Mesodermal cell (in vitro differentiated cells): ENCODE data around the gene SRP19. TPM values are rescaled to one million over a fixed set of nuclear protein-coding genes. Genes with fewer than 3 reads are reported as not detected.

Source experiments
- H3K27ac ChIP-seq: 2 replicates; pipeline ENCODE4 v1.7.0; 2013; ENCODE audit warnings: mild to moderate bottlenecking, low read depth, low read length, moderate library complexity; ENCODE audit not compliant: severe bottlenecking
- H3K36me3 ChIP-seq: 2 replicates; pipeline ENCODE4 v1.7.1; 2013; ENCODE audit warnings: mild to moderate bottlenecking, low read length, moderate library complexity; ENCODE audit not compliant: control insufficient read depth, insufficient read depth
- H3K4me1 ChIP-seq: one replicate; pipeline ENCODE4 v1.7.1; 2013; ENCODE audit warnings: mild to moderate bottlenecking, low read length; ENCODE audit not compliant: insufficient read depth, control insufficient read depth, poor library complexity, severe bottlenecking
- H3K4me3 ChIP-seq: 2 replicates; pipeline ENCODE4 v1.7.0; 2013; ENCODE audit warnings: low read length, control low read depth, mild to moderate bottlenecking; ENCODE audit not compliant: insufficient read depth, poor library complexity, severe bottlenecking; ENCODE audit errors: extremely low read depth
- H3K9me3 ChIP-seq: 2 replicates; pipeline ENCODE4 v1.7.1; 2013; ENCODE audit warnings: mild to moderate bottlenecking, low read length, moderate library complexity; ENCODE audit not compliant: control insufficient read depth
- WGBS, 2 experiments: methylation state at CpG; one replicate each; pipeline ENCODE4 v1.1.5; 2013; ENCODE audit warnings: missing lambda C conversion rate in 2 of 2; ENCODE audit not compliant: insufficient coverage in 2 of 2; 5-methylcytosine and 5-hydroxymethylcytosine counted together
- polyA plus RNA-seq, 2 experiments: library from polyadenylated mRNA; stranded (reverse); fragments of 50-300 nt; gene quantifications; one replicate each; pipeline ENCODE4 v1.2.3, GENCODE V29; 2013

SRP19 gene
- polyA plus RNA-seq (2013, experiment 1 of 2): 76.9 TPM
- 85.8 TPM for polyA plus RNA-seq (2013, experiment 2 of 2)

DNA sequence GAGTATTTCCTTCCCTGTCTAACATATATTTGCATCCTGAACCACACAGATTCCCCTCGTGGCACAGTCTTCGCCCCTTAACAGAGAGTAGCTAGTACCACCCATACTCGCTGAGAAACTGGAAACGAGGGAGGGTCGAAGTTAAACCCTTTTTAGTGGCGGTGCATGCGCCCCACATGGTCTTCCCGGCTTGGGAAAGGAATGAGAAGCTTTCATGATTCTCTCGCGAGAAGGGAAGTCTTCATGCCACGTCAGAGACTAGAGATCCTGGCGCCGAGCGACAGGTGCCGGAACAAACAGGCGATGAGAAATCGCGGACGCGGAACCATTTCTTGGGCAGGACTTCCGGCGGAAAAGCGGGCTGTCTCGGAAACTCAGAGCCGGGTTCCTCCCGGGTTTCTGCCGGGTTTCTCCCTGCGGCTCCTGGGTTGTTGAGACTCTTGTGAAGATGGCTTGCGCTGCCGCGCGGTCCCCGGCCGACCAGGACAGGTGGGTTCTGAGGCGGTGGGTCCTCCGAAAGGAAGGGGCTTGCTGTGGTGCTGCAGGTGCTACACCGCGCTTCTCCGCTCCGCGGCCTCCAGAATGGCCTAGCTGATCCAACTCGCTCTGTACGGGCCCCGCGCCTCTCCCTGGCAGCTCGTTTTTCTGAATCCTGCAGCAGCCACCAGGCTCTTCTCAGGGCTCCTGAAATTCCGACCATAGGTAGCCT is at the start of gene SRP19:
Gene SRP19, plus strand, starts transcription at position 359 of the 709 bp plus-strand sequence. Its CDS starts 90 bp downstream, at position 449.
- peak within 1 kb of the TSS; percentile 88 for H3K4me3 ChIP-seq
- H3K4me1 ChIP-seq: no peaks in the 10 kb centered on the region
- H3K36me3 ChIP-seq: peaks cover 38% of the 10 kb centered on the region
- no peaks in the 10 kb centered on the region for H3K9me3 ChIP-seq
- H3K27ac ChIP-seq: peak within 1 kb of the TSS; percentile 85
- WGBS, 2 experiments: 3% methylated on average over 45 to 46 of the region's 47 CpGs

DNA sequence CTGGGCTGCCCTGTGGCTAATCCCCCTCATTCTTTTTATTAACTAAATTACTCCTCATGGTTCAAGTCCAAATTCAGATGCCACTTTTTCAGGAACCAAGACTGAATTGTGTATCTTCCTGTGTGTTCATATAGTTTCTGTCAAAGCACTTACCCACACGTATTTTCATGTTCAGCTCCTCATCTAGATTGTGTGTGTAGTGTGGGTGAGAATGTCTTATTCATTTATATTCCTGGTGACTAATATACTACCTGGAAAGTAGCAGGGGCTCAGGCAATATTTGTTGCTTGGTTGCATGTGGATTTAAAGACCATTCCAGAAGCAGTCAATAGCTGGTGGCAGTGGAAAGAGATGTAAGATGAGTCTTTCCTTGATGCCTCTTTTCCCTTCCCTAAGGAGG is 48.5 kb upstream of the SRP19 start:
- WGBS, 2 experiments: no CpG with 5 or more reads among the region's 1 CpG

DNA sequence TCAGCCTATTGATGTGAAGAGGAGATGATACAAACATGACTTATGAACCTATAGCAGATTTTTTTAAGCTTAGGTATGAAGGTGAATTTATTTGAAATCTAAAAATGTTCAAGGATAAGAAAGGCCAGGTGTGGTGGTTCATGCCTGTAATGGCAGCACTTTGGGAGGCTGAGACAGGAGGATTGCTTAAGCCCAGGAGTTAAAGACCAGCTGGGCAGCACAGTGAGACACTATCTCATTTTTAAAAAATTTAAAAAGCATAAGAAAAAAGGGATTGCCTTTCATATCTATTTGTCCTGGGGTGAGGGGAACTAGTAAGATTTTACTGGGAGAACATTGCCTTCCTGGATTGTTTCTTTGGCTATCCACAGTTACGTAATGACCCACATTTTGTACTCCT is 40.8 kb upstream of the SRP19 start:
- Histone ChIP-seq H3K4me3 (no peak overlapping the region), H3K36me3 (peaks cover 52% of the 10 kb centered on the region), H3K9me3 (no peaks in the 10 kb centered on the region), H3K27ac (no peak overlapping the region), H3K4me1 (no peaks in the 10 kb centered on the region)
- WGBS, 2 experiments: no CpG with 5 or more reads among the region's 1 CpG

More for the DNA sequence above, 48.5 kb upstream of the SRP19 start:
- Histone ChIP-seq H3K9me3 (no peaks in the 10 kb centered on the region), H3K27ac (no peak overlapping the region), H3K36me3 (peaks cover 42% of the 10 kb centered on the region), H3K4me3 (no peak overlapping the region), H3K4me1 (no peaks in the 10 kb centered on the region)

DNA sequence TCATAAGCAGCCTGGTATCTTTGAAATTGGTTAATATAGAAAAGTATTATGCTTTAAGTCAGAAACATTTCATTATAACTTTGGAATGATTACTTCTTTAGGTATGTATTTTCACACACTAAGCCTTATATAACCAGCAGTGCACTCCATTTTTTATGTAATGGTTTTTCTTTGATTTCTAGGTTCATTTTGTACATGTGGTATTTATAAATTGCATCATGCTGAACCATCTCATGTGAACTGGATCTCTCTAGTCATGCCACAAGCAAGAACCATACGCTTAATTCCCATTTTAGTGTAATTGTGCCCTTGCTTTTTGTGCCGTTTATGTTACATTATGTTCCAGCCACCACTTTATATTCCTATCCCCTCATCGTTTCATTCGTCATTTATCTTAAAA is 38.6 kb upstream of the SRP19 start:
- H3K9me3 ChIP-seq: no peaks in the 10 kb centered on the region
- H3K4me3 ChIP-seq: no peak overlapping the region
- H3K36me3 ChIP-seq: peaks cover 46% of the 10 kb centered on the region
- 90 to 100% methylated on average over 4 of the region's 4 CpGs for WGBS, 2 experiments
- H3K27ac ChIP-seq: no peak overlapping the region
- no peaks in the 10 kb centered on the region for H3K4me1 ChIP-seq

DNA sequence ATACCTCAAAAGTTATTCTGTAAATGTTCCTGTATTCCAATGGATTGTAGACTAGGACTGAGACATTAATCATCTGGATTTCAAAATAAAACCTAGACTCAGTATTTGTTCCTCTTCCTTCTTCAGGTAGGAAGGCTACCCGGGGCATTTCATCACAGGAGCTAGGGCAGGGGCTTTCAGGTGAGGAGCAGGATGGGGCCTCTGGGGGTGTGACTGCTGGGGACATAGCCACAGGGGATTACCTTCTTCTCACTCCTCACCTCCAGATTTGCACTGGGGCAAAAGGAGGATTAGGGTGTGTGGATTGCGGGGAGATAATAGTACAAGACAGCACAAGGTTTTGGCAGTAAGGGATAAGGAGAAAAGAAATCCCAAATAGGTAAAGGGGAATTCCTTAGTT is 37.9 kb upstream of the SRP19 start:
- no peak overlapping the region for H3K4me3 ChIP-seq
- no peaks in the 10 kb centered on the region for H3K9me3 ChIP-seq
- H3K4me1 ChIP-seq: no peaks in the 10 kb centered on the region
- peaks cover 52% of the 10 kb centered on the region for H3K36me3 ChIP-seq
- WGBS, 2 experiments: 100% methylated on average over 1 of the region's 2 CpGs; no CpG with 5 or more reads in 1 of the 2 experiments
- H3K27ac ChIP-seq: no peak overlapping the region

DNA sequence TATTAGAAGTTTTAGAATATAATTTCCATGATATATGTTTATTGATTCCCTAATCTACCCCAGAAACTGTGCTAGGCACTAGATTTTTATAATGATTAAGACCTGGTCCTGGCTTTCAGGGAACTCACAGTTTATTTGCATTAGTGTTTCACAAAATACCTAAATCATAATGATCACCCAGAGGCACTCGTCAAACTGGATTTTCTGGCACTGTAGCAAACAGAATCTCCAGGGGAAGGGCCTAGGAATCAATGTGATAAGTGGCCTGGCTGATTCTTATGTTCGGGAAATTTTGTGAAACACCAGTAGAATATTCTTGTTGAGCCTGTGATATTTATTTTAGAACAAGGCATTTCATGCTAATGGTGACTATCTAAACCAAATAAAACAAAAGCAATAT is 37.4 kb upstream of the SRP19 start:
- peaks cover 54% of the 10 kb centered on the region for H3K36me3 ChIP-seq
- WGBS, 2 experiments: 100% methylated on average over 1 of the region's 2 CpGs; no CpG with 5 or more reads in 1 of the 2 experiments
- H3K9me3 ChIP-seq: no peaks in the 10 kb centered on the region

DNA sequence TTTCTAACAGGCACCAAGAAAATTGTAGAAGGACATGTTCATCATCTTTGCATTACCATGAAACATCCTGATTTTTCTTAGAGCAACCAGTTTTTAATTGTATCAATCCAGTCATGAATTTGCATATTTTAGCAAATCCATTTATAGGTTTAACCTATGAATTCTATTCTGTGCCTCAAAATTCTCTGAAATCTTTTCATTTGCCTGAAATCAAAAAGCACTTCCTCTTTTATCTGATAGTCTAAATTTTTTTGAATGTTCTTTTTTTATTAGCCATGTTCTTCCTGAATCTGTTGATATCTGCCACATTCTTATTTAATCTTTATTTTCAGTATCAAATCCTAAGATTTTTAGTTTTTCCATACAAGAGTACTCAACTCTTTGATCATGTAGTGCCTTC is 36.9 kb upstream of the SRP19 start:
- no peaks in the 10 kb centered on the region for H3K9me3 ChIP-seq
- H3K4me1 ChIP-seq: no peaks in the 10 kb centered on the region
- H3K36me3 ChIP-seq: peaks cover 54% of the 10 kb centered on the region
- H3K27ac ChIP-seq: no peak overlapping the region
- no peak overlapping the region for H3K4me3 ChIP-seq

More for the DNA sequence above, 37.4 kb upstream of the SRP19 start:
- H3K4me3 ChIP-seq: no peak overlapping the region
- H3K4me1 ChIP-seq: no peaks in the 10 kb centered on the region
- no peak overlapping the region for H3K27ac ChIP-seq

DNA sequence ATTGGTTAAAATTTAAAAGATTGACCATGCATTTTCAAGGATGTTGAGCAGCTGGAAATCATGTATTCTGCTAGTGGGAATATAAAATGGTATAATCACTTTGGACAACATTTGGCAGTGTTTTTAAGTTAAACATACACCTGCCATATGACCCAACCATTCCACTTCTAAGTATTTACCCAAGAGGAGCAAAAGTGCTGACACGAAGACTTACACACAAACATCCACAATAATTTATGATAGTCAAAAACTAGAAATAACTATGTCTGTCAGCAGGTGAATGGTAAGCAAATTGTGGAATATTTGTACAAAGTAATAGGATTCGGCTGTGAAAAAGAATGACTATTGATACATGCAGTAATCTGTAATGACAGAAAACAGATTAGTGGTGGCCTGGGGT is 30.7 kb upstream of the SRP19 start:
- Histone ChIP-seq H3K36me3 (peaks cover 54% of the 10 kb centered on the region), H3K4me3 (no peak overlapping the region), H3K27ac (no peak overlapping the region), H3K9me3 (no peaks in the 10 kb centered on the region), H3K4me1 (no peaks in the 10 kb centered on the region)
- WGBS, 2 experiments: 88 to 94% methylated on average over 1 of the region's 2 CpGs

DNA sequence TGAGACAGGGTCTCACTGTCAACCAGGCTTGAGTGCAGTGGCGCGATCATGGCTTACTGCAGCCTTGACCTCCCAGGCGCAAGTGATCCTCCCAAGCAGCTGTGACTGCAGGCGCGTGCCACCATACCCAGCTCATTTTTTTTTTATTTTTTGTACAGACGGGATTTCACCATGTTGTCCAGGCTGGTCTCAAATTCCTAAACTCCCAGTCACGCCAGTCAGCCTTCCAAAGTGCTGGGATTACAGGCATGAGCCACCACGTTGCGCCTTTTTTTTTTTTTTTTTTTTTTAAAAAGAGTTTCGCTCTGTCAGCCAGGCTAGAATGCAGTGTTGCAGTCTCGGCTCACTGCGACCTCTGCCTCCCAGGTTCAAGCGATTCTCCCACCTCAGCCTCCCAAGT is 27.1 kb upstream of the SRP19 start:
- Histone ChIP-seq H3K4me1 (no peaks in the 10 kb centered on the region), H3K36me3 (peaks cover 72% of the 10 kb centered on the region), H3K9me3 (no peaks in the 10 kb centered on the region), H3K27ac (no peak overlapping the region), H3K4me3 (no peak overlapping the region)
- 98% methylated on average over 10 to 13 of the region's 13 CpGs for WGBS, 2 experiments

DNA sequence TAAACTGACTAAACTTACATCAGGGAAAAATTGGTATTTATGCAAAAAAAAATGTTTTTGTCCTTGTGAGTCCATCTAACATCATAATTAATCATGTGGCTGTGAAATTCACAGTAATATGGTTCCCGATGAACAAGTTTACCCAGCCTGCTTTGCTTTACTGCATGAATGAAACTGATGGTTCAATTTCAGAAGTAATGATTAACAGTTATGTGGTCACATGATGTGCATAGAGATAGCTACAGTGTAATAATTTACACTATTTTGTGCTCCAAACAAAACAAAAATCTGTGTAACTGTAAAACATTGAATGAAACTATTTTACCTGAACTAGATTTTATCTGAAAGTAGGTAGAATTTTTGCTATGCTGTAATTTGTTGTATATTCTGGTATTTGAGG is 16.6 kb upstream of the SRP19 start:
- Histone ChIP-seq H3K9me3 (no peaks in the 10 kb centered on the region), H3K4me1 (no peaks in the 10 kb centered on the region), H3K27ac (no peak overlapping the region), H3K4me3 (no peak overlapping the region), H3K36me3 (peaks cover 27% of the 10 kb centered on the region)
- WGBS, 2 experiments: 80 to 100% methylated on average over 1 of the region's 1 CpG

DNA sequence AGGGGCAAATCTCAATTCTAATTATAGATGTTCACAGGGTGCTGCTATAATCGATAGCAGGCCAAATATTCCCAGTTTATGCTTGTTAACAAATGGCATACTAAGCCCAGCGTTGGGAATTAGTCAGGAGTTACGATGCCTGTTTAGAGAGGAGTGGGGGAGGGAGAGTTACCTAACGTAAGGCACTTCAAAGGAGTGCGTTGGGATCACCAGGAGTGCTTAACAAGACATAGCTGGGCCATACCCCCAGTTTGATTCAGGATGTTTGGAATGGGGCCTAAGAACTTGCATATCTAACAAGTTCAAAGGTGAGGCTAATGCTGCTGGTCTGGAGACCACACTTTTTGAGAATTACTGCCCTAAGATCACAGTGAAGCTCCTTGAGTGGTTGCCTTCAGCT is 14.5 kb upstream of the SRP19 start:
- Histone ChIP-seq H3K4me1 (no peaks in the 10 kb centered on the region), H3K36me3 (peaks cover 6% of the 10 kb centered on the region), H3K9me3 (no peaks in the 10 kb centered on the region), H3K27ac (no peak overlapping the region), H3K4me3 (no peak overlapping the region)
- 64 to 77% methylated on average over 4 to 5 of the region's 5 CpGs for WGBS, 2 experiments
